Measurements from ENCODE around the gene USP3. TPM values are rescaled to one million over a fixed set of nuclear protein-coding genes. Genes with fewer than 3 reads are reported as not detected.

USP3 gene
- total and polyA plus RNA-seq, 2 experiments from 2014 or later: 15.4 to 21.0 TPM

DNA sequence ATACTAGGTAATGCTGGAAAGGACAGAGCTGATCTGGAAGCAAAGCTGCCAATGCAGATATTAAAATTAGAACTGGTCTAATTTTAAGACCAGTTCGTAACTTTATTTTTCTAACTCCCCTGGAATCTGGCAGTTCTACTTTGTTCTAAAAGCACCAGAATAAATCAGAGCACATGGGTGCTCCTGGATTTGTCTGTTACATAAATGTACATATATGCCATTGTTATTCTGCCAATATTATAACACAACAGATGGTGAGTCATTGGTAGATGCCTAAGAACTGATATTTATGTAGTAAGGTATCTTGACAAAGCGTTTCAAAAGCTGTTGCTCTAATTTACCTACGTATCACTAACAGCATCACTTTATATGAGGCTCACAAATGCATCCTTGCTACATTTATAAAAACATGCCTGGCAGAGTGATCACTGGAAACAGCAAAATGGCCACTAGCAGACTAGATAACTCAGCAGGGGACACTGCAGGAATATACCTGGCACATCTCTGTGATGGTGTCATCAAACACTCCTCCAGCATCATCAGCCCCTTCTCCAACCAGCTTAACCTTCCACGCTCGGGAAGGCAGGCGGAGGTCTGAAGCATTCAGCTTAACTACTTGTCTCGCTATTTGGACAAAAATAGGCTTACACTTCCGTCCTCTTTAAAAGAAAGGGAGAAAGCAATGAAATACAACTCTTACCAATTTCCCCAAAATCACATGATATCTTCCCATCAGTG, 119.0 kb downstream of the USP3 start:
- H3K4me1 ChIP-seq (ENCODE audit: insufficient read depth): no peaks in the 10 kb centered on the region
- H3K9me3 ChIP-seq (ENCODE audit: low read depth): no peaks in the 10 kb centered on the region
- H3K36me3 ChIP-seq (ENCODE audit: low read depth): peaks cover 41% of the 10 kb centered on the region
- no peaks in the 10 kb centered on the region for H3K9me2 ChIP-seq (ENCODE audit: insufficient read depth)
- no peak for TF ChIP-seq EZH2 (IDR thresholded peaks at IDR 0.05; ENCODE audit: insufficient read depth, poor library complexity, severe bottlenecking)
- TF ChIP-seq EZH2phosphoT487 (IDR thresholded peaks at IDR 0.05; ENCODE audit: insufficient read depth, low read depth): no peak
- H3K9ac ChIP-seq: no peak overlapping the region
- H3K27me3 ChIP-seq (replicated peaks; ENCODE audit: insufficient read depth): no peaks in the 10 kb centered on the region
- H2AFZ ChIP-seq: no peak overlapping the region
- H3K4me2 ChIP-seq (ENCODE audit: unreplicated experiment): no peak overlapping the region
- no peak overlapping the region for H3K27ac ChIP-seq
- no peaks in the 10 kb centered on the region for H4K20me1 ChIP-seq (ENCODE audit: insufficient read depth)
- no peak overlapping the region for H3K4me3 ChIP-seq
- peaks cover 3% of the 10 kb centered on the region; the same call in 1 of the 2 replicates for H3F3A ChIP-seq (ENCODE audit: insufficient read depth)
- H3K79me2 ChIP-seq (ENCODE audit: insufficient read depth): no peaks in the 10 kb centered on the region
- WGBS, 2 experiments (ENCODE audit: low coverage in 1 of 2, low lambda C conversion rate in 2 of 2, missing lambda C conversion rate in 2 of 2): 95 to 98% methylated on average over 8 of the region's 8 CpGs
- DNase-seq: no peak
- in situ Hi-C loops (cut with MboI): no loop called here

DNA sequence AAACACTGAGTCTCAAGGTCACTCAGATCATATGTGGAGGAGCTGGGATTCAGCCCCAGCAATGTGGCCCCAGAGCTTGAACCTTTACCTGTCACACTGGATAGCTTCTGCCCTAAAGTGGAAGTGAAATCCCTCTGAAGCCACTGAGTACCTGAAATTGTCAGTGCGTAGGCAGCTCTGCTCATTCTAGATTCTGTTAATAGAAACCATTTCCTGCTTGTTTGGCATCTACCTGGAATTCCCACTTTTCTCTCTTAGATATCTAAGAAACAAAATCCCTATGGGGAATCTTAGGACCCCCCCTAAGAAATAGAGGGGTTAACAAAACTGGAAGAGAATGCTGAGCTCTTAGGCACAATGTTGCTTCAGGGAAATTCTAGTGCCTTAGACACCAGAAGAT, 122.6 kb downstream of the USP3 start:
- no peaks in the 10 kb centered on the region for H3K79me2 ChIP-seq (ENCODE audit: insufficient read depth)
- no peak overlapping the region for H2AFZ ChIP-seq
- no peak overlapping the region for H3K4me2 ChIP-seq (ENCODE audit: unreplicated experiment)
- no peaks in the 10 kb centered on the region for H4K20me1 ChIP-seq (ENCODE audit: insufficient read depth)
- in situ Hi-C loops (cut with MboI): no loop called here
- no peak for DNase-seq
- H3K4me3 ChIP-seq: no peak overlapping the region
- H3F3A ChIP-seq (ENCODE audit: insufficient read depth): peaks cover 27% of the 10 kb centered on the region
- peaks cover 5% of the 10 kb centered on the region; the same call in 1 of the 2 replicates for H3K4me1 ChIP-seq (ENCODE audit: insufficient read depth)
- no peaks in the 10 kb centered on the region for H3K27me3 ChIP-seq (replicated peaks; ENCODE audit: insufficient read depth)
- 95 to 100% methylated on average over 1 of the region's 1 CpG for WGBS, 2 experiments (ENCODE audit: low coverage in 1 of 2, low lambda C conversion rate in 2 of 2, missing lambda C conversion rate in 2 of 2)
- H3K9me2 ChIP-seq (ENCODE audit: insufficient read depth): no peaks in the 10 kb centered on the region
- H3K27ac ChIP-seq: no peak overlapping the region
- no peaks in the 10 kb centered on the region for H3K9me3 ChIP-seq (ENCODE audit: low read depth)
- no peak overlapping the region for H3K9ac ChIP-seq
- TF ChIP-seq EZH2 (IDR thresholded peaks at IDR 0.05; ENCODE audit: insufficient read depth, poor library complexity, severe bottlenecking) (no peak), EZH2phosphoT487 (IDR thresholded peaks at IDR 0.05; ENCODE audit: insufficient read depth, low read depth) (no peak)
- H3K36me3 ChIP-seq (ENCODE audit: low read depth): peaks cover 37% of the 10 kb centered on the region

DNA sequence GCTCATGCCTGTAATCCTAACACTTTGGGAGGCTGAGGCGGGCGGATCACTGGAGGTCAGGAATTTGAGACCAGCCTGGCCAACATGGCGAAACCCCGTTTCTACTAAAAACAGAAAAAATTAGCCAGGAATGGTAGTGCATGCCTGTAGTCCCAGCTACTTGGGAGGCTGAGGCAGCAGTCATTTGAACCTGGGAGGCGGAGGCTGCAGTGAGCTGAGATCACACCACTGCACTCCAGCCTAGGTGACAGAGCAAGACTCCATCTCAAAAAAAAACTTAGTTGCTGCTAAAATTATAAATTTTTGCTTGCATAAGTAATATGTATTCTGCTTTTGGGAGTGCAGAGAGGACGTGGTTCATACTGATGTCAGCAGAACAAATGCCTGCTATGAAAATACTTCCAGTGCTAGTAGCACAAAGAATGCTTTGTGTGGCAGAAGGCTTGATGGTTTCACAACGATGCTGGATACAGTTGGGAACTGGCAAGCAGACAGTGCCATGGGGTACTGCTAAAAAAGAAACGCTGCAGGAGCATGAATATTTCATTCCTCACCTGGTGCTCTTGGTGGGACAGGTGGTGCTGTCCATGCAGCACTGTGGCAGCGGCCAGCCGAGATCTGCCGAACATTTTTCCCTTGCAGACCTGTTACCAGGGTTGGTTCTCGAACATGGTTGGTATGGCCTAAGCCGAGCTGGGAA, 123.9 kb downstream of the USP3 start:
- in situ Hi-C loops (cut with MboI): no loop called here
- TF ChIP-seq EZH2phosphoT487 (IDR thresholded peaks at IDR 0.05; ENCODE audit: insufficient read depth, low read depth) (no peak), EZH2 (IDR thresholded peaks at IDR 0.05; ENCODE audit: insufficient read depth, poor library complexity, severe bottlenecking) (no peak)
- Histone ChIP-seq H3F3A (ENCODE audit: insufficient read depth) (peaks cover 27% of the 10 kb centered on the region), H3K27ac (no peak overlapping the region), H3K9ac (no peak overlapping the region), H3K79me2 (ENCODE audit: insufficient read depth) (no peaks in the 10 kb centered on the region), H3K4me1 (ENCODE audit: insufficient read depth) (peaks cover 5% of the 10 kb centered on the region; the same call in 1 of the 2 replicates), H4K20me1 (ENCODE audit: insufficient read depth) (no peaks in the 10 kb centered on the region), H2AFZ (no peak overlapping the region), H3K9me2 (ENCODE audit: insufficient read depth) (no peaks in the 10 kb centered on the region), H3K9me3 (ENCODE audit: low read depth) (no peaks in the 10 kb centered on the region), H3K27me3 (replicated peaks; ENCODE audit: insufficient read depth) (no peaks in the 10 kb centered on the region), H3K4me3 (no peak overlapping the region), H3K36me3 (ENCODE audit: low read depth) (peaks cover 29% of the 10 kb centered on the region), H3K4me2 (ENCODE audit: unreplicated experiment) (no peak overlapping the region)
- DNase-seq: no peak
- 90 to 91% methylated on average over 13 of the region's 13 CpGs for WGBS, 2 experiments (ENCODE audit: low coverage in 1 of 2, low lambda C conversion rate in 2 of 2, missing lambda C conversion rate in 2 of 2)

DNA sequence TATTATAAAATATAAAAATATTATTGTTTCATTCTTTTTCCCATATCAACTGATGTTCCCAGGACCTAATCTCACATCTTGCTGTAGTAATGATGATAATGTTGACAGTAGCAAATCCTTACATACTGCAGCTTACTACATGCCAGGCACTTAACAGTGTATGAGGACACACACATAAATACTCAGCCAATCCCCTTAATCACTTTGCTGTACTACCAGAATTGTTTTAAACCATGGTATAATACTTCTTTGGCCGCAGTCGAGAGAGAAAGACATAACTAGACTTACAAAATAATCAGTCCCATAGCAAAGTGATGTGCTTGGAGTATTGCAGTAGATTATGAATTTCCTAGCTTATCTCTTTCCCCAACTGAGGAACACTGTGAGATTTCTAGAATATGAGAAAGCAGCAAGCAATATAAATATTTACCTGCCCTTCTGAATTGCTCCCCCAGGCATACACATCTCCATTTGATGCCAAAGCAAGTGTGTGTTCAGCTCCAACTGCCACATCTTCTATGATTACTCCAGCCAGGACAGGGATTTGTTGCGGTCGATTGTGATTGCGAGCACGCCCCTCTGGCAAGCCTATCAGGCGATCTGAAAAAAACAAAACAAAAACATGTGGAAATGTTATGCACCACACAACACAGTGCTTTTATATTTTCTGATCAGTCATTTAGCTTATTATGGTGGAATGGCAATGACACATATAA, 125.8 kb downstream of the USP3 start:
- TF ChIP-seq EZH2 (IDR thresholded peaks at IDR 0.05; ENCODE audit: insufficient read depth, poor library complexity, severe bottlenecking) (no peak), EZH2phosphoT487 (IDR thresholded peaks at IDR 0.05; ENCODE audit: insufficient read depth, low read depth) (no peak)
- H3K4me3 ChIP-seq: no peak overlapping the region
- in situ Hi-C loops (cut with MboI): no loop called here
- WGBS, 2 experiments (ENCODE audit: low coverage in 1 of 2, low lambda C conversion rate in 2 of 2, missing lambda C conversion rate in 2 of 2): 56% methylated on average over 7 of the region's 7 CpGs
- no peaks in the 10 kb centered on the region for H3K9me2 ChIP-seq (ENCODE audit: insufficient read depth)
- DNase-seq: no peak
- no peak overlapping the region for H2AFZ ChIP-seq
- no peaks in the 10 kb centered on the region for H3K79me2 ChIP-seq (ENCODE audit: insufficient read depth)
- no peaks in the 10 kb centered on the region for H3K9me3 ChIP-seq (ENCODE audit: low read depth)
- H3K36me3 ChIP-seq (ENCODE audit: low read depth): peaks cover 40% of the 10 kb centered on the region
- H3K4me1 ChIP-seq (ENCODE audit: insufficient read depth): peaks cover 5% of the 10 kb centered on the region; the same call in 1 of the 2 replicates
- H3K27me3 ChIP-seq (replicated peaks; ENCODE audit: insufficient read depth): no peaks in the 10 kb centered on the region
- H4K20me1 ChIP-seq (ENCODE audit: insufficient read depth): no peaks in the 10 kb centered on the region
- H3K4me2 ChIP-seq (ENCODE audit: unreplicated experiment): peak overlapping the region; percentile 10
- peaks cover 27% of the 10 kb centered on the region for H3F3A ChIP-seq (ENCODE audit: insufficient read depth)
- no peak overlapping the region for H3K9ac ChIP-seq
- peak overlapping the region; percentile 37 for H3K27ac ChIP-seq

Measured in GM23248 (cell line).